Activated T-cell treated with anti-CD3 and anti-CD28 coated beads, Interleukin-2, amount 50 U/mL, for 72 hours (primary cell): ENCODE measurements around the gene SFT2D1. TPM values are rescaled to one million over a fixed set of nuclear protein-coding genes. Genes with fewer than 3 reads are reported as not detected.

ENCODE experiments used
- ATAC-seq, 2 donors: fragments of 150-1000 bp; cut with Tn5 transposase; replicated peaks in 1 of 2; 2 replicates each; pipeline ENCODE4 v1.10.0; 2021; ENCODE audit warnings: moderate library complexity in 2 of 2, mild to moderate bottlenecking in 1 of 2
- DNase-seq, 2 donors: peaks; one replicate each; pipeline ENCODE4 v3.0.0; 2021 to 2022; ENCODE audit warnings: mixed read lengths in 1 of 2
- H3K27ac Mint-ChIP-seq: one replicate; pipeline ENCODE4 v1.8.0; 2022; ENCODE audit warnings: mild to moderate bottlenecking, moderate library complexity, mixed read lengths
- H3K27me3 Mint-ChIP-seq: one replicate; pipeline ENCODE4 v1.8.0; 2022; ENCODE audit warnings: low read depth, mixed read lengths
- H3K36me3 Mint-ChIP-seq, 2 donors: one replicate each; pipeline ENCODE4 v1.8.0; 2022; ENCODE audit warnings: mixed read lengths in 2 of 2, mild to moderate bottlenecking in 1 of 2; ENCODE audit not compliant: insufficient read depth in 2 of 2
- H3K4me1 Mint-ChIP-seq: one replicate; pipeline ENCODE4 v1.8.0; 2022; ENCODE audit warnings: low read depth, mixed read lengths
- H3K4me3 Mint-ChIP-seq, 2 donors: one replicate each; pipeline ENCODE4 v1.8.0; 2022; ENCODE audit warnings: mild to moderate bottlenecking in 2 of 2, mixed read lengths in 2 of 2, moderate library complexity in 2 of 2
- H3K9me3 Mint-ChIP-seq, 2 donors: one replicate each; pipeline ENCODE4 v1.8.0; 2022; ENCODE audit warnings: mixed read lengths in 2 of 2
- total RNA-seq, 2 donors: library from RNA; stranded (reverse); gene quantifications; one replicate each; pipeline ENCODE4 v1.2.3, GENCODE V29; 2022

The SFT2D1 gene
- total RNA-seq, 2 donors from 2014 or later = 39.4 to 44.4 TPM

DNA sequence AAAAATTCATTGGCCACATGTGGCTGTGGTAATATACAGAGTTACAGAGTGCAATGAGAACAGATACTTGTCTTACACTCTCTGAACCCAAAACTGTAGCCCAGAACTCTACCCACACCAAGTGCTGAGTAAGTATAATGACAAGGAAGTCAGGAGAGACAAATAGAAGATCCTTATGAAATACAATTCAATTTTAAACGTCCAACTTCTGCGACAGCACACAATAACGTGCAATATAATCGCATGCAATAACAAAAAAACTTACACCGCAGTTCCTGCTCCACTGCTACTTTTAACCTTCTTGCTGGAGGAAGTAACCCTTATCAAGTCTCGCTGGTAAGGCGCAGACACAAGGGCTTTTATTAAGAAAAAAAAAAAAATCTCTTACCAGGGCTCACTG lies 881 bp downstream of the SFT2D1 start:
- no peak for ATAC-seq
- Mint-ChIP-seq H3K27me3 (peaks cover 12% of the 10 kb centered on the region), H3K9me3 (no peaks in the 10 kb centered on the region), H3K36me3 (peaks cover 3 to 7% of the 10 kb centered on the region in 2 donors), H3K4me3 (peak overlapping the region; percentile 90 to 91), H3K27ac (peak overlapping the region; percentile 90), H3K4me1 (peaks cover 5% of the 10 kb centered on the region)
- DNase-seq = no peak

DNA sequence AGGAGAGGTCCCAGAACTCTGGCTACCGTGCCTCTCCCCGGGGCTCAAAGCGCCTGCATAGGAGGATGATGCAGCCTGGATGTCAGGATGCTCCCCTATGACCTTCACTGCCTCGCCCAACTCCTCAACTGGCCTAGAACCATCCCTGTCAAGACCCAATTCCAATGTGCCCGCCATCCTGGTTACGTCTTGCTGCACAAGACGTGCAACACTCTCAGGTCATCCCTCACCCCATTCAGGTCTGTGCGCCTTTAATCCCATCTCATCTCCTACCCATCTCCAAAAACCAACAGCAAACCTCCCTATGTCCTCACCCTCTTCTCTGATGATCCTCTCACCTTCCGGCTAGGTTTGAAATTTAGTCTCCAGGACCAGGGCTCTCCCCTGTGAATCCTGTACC lies 3.5 kb downstream of the SFT2D1 start:
- Mint-ChIP-seq H3K27ac (no peak overlapping the region), H3K36me3 (peaks cover 7 to 12% of the 10 kb centered on the region in 2 donors), H3K4me3 (no peak overlapping the region), H3K27me3 (no peaks in the 10 kb centered on the region), H3K4me1 (peaks cover 20% of the 10 kb centered on the region), H3K9me3 (no peaks in the 10 kb centered on the region)
- DNase-seq = no peak
- ATAC-seq = no peak

- no peak for DNase-seq
- peaks cover 36% of the 10 kb centered on the region for H3K4me1 Mint-ChIP-seq
- H3K4me3 Mint-ChIP-seq = no peak overlapping the region
- no peaks in the 10 kb centered on the region for H3K27me3 Mint-ChIP-seq
- ATAC-seq = no peak
- no peak overlapping the region for H3K27ac Mint-ChIP-seq
- H3K36me3 Mint-ChIP-seq = peaks cover 8 to 14% of the 10 kb centered on the region in 2 donors
- H3K9me3 Mint-ChIP-seq = no peaks in the 10 kb centered on the region
Measured at GRCh38 chr6:166336847-166337246, 5.5 kb downstream of the SFT2D1 start.

DNA sequence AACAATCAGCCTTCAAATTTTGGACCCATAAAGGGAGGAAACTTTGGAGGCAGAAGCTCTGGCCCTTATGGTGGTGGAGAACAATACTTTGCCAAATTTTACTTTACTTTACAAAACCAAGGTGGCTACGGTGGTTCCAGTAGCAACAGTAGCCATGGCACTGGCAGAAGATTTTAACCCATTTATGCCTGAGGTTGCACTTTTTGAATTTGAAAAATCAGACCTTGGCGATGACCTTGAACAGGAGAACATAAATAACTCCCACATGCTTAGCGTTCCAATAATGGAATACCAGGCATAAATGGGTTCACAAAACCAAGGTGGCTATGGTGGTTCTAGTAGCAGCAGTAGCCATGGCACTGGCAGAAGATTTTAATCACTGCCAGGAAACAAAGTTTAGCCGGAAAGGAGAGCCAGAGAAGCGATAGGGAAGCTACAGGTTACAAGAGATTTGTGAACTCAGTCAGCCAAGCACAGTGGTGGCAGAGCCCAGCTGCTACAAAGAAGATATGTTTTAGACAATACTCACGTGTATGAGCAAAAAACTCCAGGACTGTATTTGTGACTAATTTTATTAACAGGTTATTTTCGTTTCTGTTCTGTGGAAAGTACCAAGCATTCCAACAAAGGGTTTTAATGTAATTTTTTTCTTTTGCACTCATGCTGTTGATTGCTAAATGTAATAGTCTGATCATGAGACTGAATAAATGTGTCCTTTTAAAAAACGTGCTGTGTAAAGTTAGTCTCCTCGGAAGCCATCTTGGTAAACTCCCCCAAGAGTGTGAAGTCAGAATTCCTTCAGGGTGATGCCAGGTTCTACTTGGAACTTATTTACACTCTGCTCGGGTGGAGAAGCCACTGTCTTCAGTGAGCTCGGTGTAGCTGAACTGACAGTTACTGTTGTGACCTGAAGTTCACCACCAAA lies 6.7 kb downstream of the SFT2D1 start:
- Mint-ChIP-seq H3K36me3 (peaks cover 7 to 12% of the 10 kb centered on the region in 2 donors), H3K4me3 (no peak overlapping the region), H3K27me3 (no peaks in the 10 kb centered on the region), H3K4me1 (peaks cover 36% of the 10 kb centered on the region), H3K9me3 (no peaks in the 10 kb centered on the region), H3K27ac (no peak overlapping the region)
- ATAC-seq (no peak), DNase-seq (no peak)

DNA sequence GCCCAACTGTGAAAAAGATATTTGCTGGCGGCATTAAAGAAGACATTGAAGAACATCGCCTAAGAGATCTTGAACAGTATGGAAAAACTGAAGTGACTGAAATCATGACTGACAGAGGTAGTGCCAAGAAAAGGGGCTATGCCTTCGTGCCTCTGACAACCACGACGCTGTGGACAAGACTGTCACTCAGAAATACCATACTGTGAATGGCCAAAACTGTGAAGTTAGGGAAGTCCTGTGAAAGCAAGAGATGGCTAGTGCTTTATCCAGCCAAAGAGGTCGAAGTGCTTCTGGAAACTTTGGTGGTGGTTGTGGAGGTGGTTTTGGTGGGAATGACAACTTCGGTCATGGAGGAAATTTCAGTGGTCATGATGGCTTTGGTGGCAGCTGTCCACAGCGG lies 7.5 kb downstream of the SFT2D1 start:
- Mint-ChIP-seq H3K9me3 (no peaks in the 10 kb centered on the region), H3K4me1 (peaks cover 36% of the 10 kb centered on the region), H3K27ac (no peak overlapping the region), H3K36me3 (peaks cover 7 to 12% of the 10 kb centered on the region in 2 donors), H3K4me3 (no peak overlapping the region), H3K27me3 (no peaks in the 10 kb centered on the region)
- ATAC-seq (no peak), DNase-seq (no peak)

DNA sequence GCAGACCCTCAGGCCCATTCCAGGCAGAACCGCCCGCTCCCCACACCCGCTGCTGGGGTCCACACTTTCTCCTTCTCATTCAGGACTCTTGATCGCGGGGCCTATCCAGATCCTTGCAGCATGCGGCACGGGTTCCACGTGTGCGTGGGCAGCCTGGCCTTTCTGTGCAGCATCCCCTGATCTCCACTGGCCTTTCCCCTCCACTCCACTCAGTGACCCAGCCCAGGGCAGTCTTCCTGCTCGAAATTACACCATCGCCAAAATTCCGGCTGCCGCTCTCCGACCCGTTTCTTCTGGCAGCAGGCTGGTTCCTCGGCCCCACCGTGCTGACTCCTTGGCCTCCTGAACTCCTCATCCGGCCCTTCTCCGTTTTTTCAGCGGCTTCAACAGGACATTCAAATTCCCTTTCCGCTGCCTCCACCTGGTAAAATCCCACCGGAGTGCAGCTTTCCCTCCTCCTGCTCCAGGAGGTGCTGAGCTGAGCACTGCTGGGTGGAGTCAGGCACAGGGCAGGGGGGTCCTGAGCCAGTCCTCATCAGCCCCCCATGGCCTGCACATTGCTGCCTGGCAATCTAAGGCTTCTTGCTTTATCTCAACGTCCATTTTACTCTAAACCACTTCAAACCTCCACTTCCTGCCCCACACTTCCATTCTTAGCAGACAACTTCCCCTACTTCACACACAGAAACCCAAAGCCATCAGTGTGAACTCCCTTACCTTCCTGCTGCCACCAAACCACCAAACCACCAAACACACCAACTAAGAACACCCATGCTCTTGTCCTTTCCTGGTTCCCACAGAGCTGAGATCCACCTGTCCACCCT lies 9.0 kb downstream of the SFT2D1 start:
- DNase-seq (peak; percentile 40 to 45), ATAC-seq (peak; percentile 93 to 94)
- Mint-ChIP-seq H3K9me3 (no peaks in the 10 kb centered on the region), H3K4me1 (peaks cover 36% of the 10 kb centered on the region), H3K27ac (peak overlapping the region; percentile 0), H3K27me3 (no peaks in the 10 kb centered on the region), H3K4me3 (peak overlapping the region; percentile 58 to 62), H3K36me3 (peaks cover 7 to 12% of the 10 kb centered on the region in 2 donors)

DNA sequence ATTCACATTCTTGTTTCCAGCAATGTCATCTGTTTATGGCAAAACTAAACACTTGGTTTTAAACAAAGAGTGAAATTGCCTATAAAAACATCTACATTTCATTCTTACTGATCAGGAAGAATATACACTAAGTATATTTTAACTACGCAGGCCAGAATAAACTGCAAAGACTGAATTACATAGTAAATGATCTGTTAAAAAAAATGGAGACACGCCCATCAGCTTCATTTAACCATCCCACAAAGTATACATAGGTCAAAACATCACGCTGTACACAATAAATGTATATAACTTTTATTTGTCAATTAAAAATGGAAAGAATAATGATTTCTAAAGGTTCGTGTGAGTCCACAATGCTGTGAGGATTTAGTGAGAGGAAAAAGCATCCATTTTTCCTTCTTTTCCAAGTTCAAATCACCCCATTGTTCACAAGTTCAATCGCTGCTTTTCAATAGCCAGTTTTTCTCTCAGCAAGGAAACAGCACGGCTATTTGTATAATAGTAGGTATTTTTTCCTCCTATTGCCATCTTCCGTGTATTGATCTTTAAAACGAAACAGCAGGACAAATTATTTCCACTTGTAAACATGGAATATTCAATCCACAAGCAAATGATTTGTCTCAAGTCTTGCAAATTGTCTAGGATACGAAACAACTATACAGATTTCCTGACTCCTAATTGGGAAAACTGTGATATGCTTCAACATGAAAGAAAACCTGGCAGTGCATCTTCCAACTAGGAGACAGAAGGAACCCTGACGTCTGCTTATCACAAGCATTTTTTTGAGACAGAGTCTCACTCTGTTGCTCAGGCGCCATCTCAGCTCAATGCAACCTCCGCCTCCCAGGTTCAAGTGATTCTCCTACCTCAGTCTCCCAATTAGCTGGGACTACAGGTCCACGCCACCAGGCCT lies 10.6 kb downstream of the SFT2D1 start:
- H3K36me3 Mint-ChIP-seq = peaks cover 7 to 8% of the 10 kb centered on the region in 2 donors

GRCh38 chr6:166330612-166331011 lies 11.7 kb downstream of the SFT2D1 start:
- H3K4me1 Mint-ChIP-seq = peaks cover 30% of the 10 kb centered on the region
- peaks cover 7 to 8% of the 10 kb centered on the region in 2 donors for H3K36me3 Mint-ChIP-seq
- H3K27ac Mint-ChIP-seq = no peak overlapping the region
- no peak for DNase-seq
- H3K4me3 Mint-ChIP-seq = no peak overlapping the region
- no peaks in the 10 kb centered on the region for H3K27me3 Mint-ChIP-seq
- no peaks in the 10 kb centered on the region for H3K9me3 Mint-ChIP-seq
- ATAC-seq = no peak

More for the DNA sequence above, 10.6 kb downstream of the SFT2D1 start:
- no peaks in the 10 kb centered on the region for H3K9me3 Mint-ChIP-seq
- no peaks in the 10 kb centered on the region for H3K27me3 Mint-ChIP-seq
- H3K4me3 Mint-ChIP-seq = no peak overlapping the region
- ATAC-seq = no peak
- no peak overlapping the region for H3K27ac Mint-ChIP-seq
- no peak for DNase-seq
- H3K4me1 Mint-ChIP-seq = peaks cover 35% of the 10 kb centered on the region

GRCh38 chr6:166325383-166326042 lies 16.8 kb downstream of the SFT2D1 start:
- DNase-seq (no peak), ATAC-seq (no peak)
- Mint-ChIP-seq H3K9me3 (no peaks in the 10 kb centered on the region), H3K4me3 (no peak overlapping the region), H3K4me1 (no peaks in the 10 kb centered on the region), H3K27ac (peak overlapping the region; percentile 51), H3K36me3 (peaks cover 0 to 4% of the 10 kb centered on the region in 2 donors), H3K27me3 (no peaks in the 10 kb centered on the region)

DNA sequence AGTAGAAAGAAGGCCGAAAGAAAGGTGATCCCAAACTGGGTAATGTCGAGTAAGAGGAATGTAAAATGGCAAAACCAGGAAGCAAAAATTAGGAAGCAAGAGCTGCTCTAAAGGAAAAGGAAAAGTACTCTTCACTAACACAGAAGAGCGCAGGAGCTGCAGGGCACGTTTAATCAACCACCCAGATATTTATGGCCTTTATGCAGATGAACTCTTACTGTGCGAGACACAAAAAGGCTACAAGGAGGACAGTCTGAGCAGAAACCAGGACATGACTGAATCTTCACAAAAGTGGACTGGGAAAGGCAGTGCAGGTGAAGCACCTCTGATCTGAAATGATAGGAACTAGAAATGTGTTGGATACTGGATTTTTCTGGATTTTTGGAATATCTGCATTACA lies 18.9 kb downstream of the SFT2D1 start:
- Mint-ChIP-seq H3K4me1 (no peaks in the 10 kb centered on the region), H3K27me3 (no peaks in the 10 kb centered on the region), H3K27ac (no peak overlapping the region), H3K4me3 (no peak overlapping the region), H3K36me3 (peaks cover 0 to 4% of the 10 kb centered on the region in 2 donors), H3K9me3 (no peaks in the 10 kb centered on the region)
- ATAC-seq = no peak
- no peak for DNase-seq

DNA sequence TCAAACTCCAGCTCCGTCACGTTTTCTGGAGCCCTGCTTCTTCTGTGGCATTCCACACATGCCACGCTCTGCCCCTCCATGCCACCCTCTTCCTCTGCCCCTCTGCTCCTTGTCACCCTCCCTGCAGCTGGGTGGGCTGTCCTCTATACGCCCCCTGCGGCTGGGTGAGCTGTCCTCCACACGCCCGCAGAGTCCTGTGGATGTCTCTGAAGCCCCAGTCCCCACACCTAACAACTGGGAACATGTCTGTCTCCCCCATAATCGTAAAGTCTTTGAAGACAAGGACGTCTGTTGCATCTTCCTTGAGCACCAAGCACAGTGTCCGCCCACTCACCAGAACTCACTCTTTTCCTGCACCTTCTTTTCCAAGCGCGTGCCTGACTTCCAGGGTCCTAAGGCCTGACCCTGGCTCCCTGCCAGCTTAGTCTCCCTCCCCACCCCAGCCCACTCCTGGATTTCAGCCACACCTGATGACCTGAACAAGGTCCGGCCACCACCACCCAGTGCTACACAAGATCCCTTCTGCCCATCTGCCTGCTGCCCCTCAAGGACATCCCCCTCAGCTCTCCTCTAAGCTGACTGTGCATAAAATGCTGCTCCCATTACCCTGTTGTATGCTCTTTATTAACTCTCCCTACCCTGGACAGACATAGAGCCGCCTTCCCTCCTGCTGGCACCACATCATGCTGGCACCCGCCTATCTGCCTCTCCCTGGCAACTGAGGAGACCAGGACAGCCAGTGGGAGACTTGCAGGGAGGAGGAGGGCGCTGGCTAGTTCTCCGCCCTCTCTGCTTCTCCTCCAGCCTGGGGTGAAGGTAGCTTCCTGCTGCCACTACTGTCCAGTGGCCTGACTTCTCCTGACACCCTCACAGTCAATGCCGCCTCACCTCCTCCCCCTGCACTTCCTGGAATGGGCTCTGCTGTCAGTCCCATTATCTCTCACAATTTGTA lies 23.4 kb downstream of the SFT2D1 start:
- Mint-ChIP-seq H3K27me3 (no peaks in the 10 kb centered on the region), H3K27ac (no peak overlapping the region), H3K4me1 (no peaks in the 10 kb centered on the region), H3K4me3 (no peak overlapping the region), H3K36me3 (peaks cover 0 to 4% of the 10 kb centered on the region in 2 donors), H3K9me3 (no peaks in the 10 kb centered on the region)
- no peak for DNase-seq
- ATAC-seq = no peak
